ENCODE measurements around the gene EPB41L1.

DNA sequence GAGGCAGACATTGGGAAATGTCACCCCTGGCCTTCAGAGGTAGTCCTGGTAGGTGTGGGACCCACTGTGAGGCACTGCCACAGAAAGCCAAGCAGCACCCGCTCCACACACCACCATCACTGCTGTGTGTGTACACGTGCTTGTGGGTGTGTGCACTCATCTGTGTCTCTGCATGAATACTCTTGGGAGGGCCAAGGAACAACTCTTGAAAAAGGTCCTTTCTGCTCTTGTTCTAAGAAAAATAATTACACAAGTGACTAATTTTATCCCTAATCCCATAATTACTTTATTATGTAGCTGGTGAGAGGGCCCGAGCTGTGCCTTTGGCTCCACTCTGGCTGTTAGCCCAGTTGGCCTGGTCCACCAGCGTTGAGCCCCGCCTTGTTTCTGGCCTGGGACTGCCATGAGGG, 21.7 kb upstream of the EPB41L1 start:
- TF ChIP-seq CTCF (IDR thresholded peaks at IDR 0.05; ENCODE audit: insufficient read depth, low read length) = no peak
- TF ChIP-seq POLR2AphosphoS5 (IDR thresholded peaks at IDR 0.05; ENCODE audit: low read depth) = no peak
- TF ChIP-seq REST (IDR thresholded peaks at IDR 0.05; ENCODE audit: insufficient replicate concordance, low read depth) = no peak
- no peak for TF ChIP-seq GABPA (IDR thresholded peaks at IDR 0.05; ENCODE audit: low read depth)

All from HL-60 (cell line).